Cardiac septum (tissue), 1 donor: ENCODE results near the gene IRX4. TPM values are rescaled to one million over a fixed set of nuclear protein-coding genes. Genes with fewer than 3 reads are reported as not detected.
A peak's percentile ranks its signal among the peaks of the same experiment; 100 is the strongest.
"Not testable (repeated sequence)": the region's sequence is repeated elsewhere in the genome, so short reads cannot be mapped to it uniquely, and the experiment has no call there.

Experiments
- DNase-seq: peaks from one replicate; pipeline ENCODE4 v3.0.0-alpha.2; 2020; ENCODE audit warnings: low spot score
- intact Hi-C: fragments of 100-400 bp; cut with DNase I; formaldehyde crosslinking; loops from one replicate; pipeline ENCODE4 v1.14.0; 2022
- total RNA-seq: library from RNA; stranded (reverse); fragmentation: NEBNext Ultra II Directional; extraction: Animal tissue kit (Norgen Biotek cat#: 25700); gene quantifications from one replicate; pipeline ENCODE4 v1.2.1, GENCODE V29; 2021
- donor health status: DM: no; HTN: no; CAD: no.

Gene IRX4
- total RNA-seq, 1 donor from 2014 or later = 12.1 TPM

GRCh38 chr5:1850324-1851154 lies 32.2 kb downstream of the IRX4 start:
- intact Hi-C loops = no loop called here
- no peak for DNase-seq

GRCh38 chr5:1847611-1848010 lies 35.1 kb downstream of the IRX4 start:
- no peak for DNase-seq

GRCh38 chr5:1847056-1847455 lies 35.7 kb downstream of the IRX4 start:
- intact Hi-C loops = no loop called here
- DNase-seq = no peak

More at GRCh38 chr5:1847611-1848010, 35.1 kb downstream of the IRX4 start:
- intact Hi-C loops = no loop called here

- intact Hi-C loops = no loop called here
- no peak for DNase-seq
Observed at GRCh38 chr5:1846583-1846982, 36.1 kb downstream of the IRX4 start.

GRCh38 chr5:1845696-1846095 lies 37.0 kb downstream of the IRX4 start:
- intact Hi-C loops = no loop called here
- DNase-seq = no peak

- intact Hi-C loops = no loop called here
- no peak for DNase-seq
Observed at GRCh38 chr5:1844708-1845436, 37.9 kb downstream of the IRX4 start.

GRCh38 chr5:1843761-1844160 lies 39.0 kb downstream of the IRX4 start:
- DNase-seq, intact Hi-C loops: not testable (repeated sequence)

GRCh38 chr5:1842004-1842819 lies 40.5 kb downstream of the IRX4 start:
- no peak for DNase-seq
- intact Hi-C loops = no loop called here

GRCh38 chr5:1840741-1841521 lies 41.8 kb downstream of the IRX4 start:
- no peak for DNase-seq
- intact Hi-C loops = no loop called here

GRCh38 chr5:1840071-1840547 lies 42.6 kb downstream of the IRX4 start:
- no peak for DNase-seq
- intact Hi-C loops = no loop called here

- intact Hi-C loops = no loop called here
- no peak for DNase-seq
Observed at GRCh38 chr5:1838013-1838412, 44.7 kb downstream of the IRX4 start.

GRCh38 chr5:1836891-1837880 lies 45.5 kb downstream of the IRX4 start:
- intact Hi-C loops = no loop called here
- no peak for DNase-seq

GRCh38 chr5:1836176-1836890 lies 46.4 kb downstream of the IRX4 start:
- intact Hi-C loops = no loop called here
- DNase-seq = no peak

GRCh38 chr5:1835431-1835830 lies 47.3 kb downstream of the IRX4 start:
- peak; percentile 35 for DNase-seq
- intact Hi-C loops = no loop called here

GRCh38 chr5:1834721-1835429 lies 47.9 kb downstream of the IRX4 start:
- no peak for DNase-seq
- intact Hi-C loops = no loop called here

GRCh38 chr5:1834022-1834551 lies 48.6 kb downstream of the IRX4 start:
- intact Hi-C loops = no loop called here
- peak; percentile 29 for DNase-seq
